Measurements from ENCODE around the gene DCAF5.

GRCh38 chr14:69115407-69116185 is 37.3 kb downstream of the DCAF5 start:
- TF ChIP-seq ZNF274 (IDR thresholded peaks at IDR 0.05; ENCODE audit: low read depth, low read length) (no peak), YY1 (IDR thresholded peaks at IDR 0.05; ENCODE audit: insufficient read depth, insufficient read length) (no peak)

Data from NT2/D1 (cell line).